SU-DHL-6 (cell line): ENCODE measurements around the gene MTARC1.

Experiments
- H2AFZ ChIP-seq: fragments of 200-600 bp; sonication (generic); 2 replicates; pipeline ENCODE4 v1.6.1; 2014; ENCODE audit warnings: low read depth, mild to moderate bottlenecking, moderate library complexity, mixed read lengths, antibody characterized with exemption, low read length; ENCODE audit not compliant: severe bottlenecking
- H3F3A ChIP-seq: fragments of 200-600 bp; shearing (Covaris generic); 2 replicates; pipeline ENCODE4 v1.6.0; 2016; ENCODE audit warnings: antibody characterized with exemption, mild to moderate bottlenecking; ENCODE audit not compliant: insufficient read depth
- H3K27ac ChIP-seq: fragments of 200-600 bp; sonication (generic); 2 replicates; pipeline ENCODE4 v1.5.1; 2016; ENCODE audit warnings: low read depth, mild to moderate bottlenecking, low read length, moderate library complexity, mixed read lengths
- H3K27me3 ChIP-seq: fragments of 200-600 bp; sonication (generic), shearing (Covaris generic); 2 replicates; pipeline ENCODE4 v1.6.0; 2014; ENCODE audit warnings: mild to moderate bottlenecking, low read length
- H3K36me3 ChIP-seq: fragments of 200-600 bp; sonication (generic); 2 replicates; pipeline ENCODE4 v1.6.1; 2014; ENCODE audit warnings: mild to moderate bottlenecking, low read length, mixed read lengths
- H3K4me2 ChIP-seq: fragments of 300-600, 200-600 bp; shearing (Covaris generic), sonication (generic); 2 replicates; pipeline ENCODE4 v1.6.0; 2014; ENCODE audit warnings: low read length, low read depth, mild to moderate bottlenecking; ENCODE audit not compliant: poor library complexity, severe bottlenecking
- H3K4me3 ChIP-seq: fragments of 200-600 bp; sonication (generic); 2 replicates; pipeline ENCODE4 v1.5.1; 2014; ENCODE audit warnings: antibody characterized with exemption, low read length, mild to moderate bottlenecking, mixed read lengths; ENCODE audit not compliant: insufficient read depth, poor library complexity, severe bottlenecking
- H3K79me2 ChIP-seq: fragments of 200-600 bp; sonication (generic); 2 replicates; pipeline ENCODE4 v1.6.1; 2014; ENCODE audit warnings: mild to moderate bottlenecking, low read length, moderate library complexity; ENCODE audit not compliant: insufficient read depth
- H3K9ac ChIP-seq: fragments of 200-600 bp; sonication (generic); 2 replicates; pipeline ENCODE4 v1.7.0; 2014; ENCODE audit warnings: mild to moderate bottlenecking, low read length
- H3K9me2 ChIP-seq: fragments of 200-600 bp; sonication (generic); replicated peaks from 2 replicates; pipeline ENCODE4 v1.6.1; 2014; ENCODE audit warnings: low read length; ENCODE audit not compliant: insufficient read depth
- H3K9me3 ChIP-seq: fragments of 200-600 bp; sonication (generic); 2 replicates; pipeline ENCODE4 v1.6.1; 2014; ENCODE audit warnings: low read length, mixed read lengths; ENCODE audit not compliant: insufficient read depth
- H4K20me1 ChIP-seq: fragments of 200-600 bp; sonication (generic); 2 replicates; pipeline ENCODE4 v1.6.1; 2014; ENCODE audit warnings: low read depth, mild to moderate bottlenecking, antibody characterized with exemption, low read length, moderate library complexity, mixed read lengths
- EZH2phosphoT487 ChIP-seq: fragments of 200-600 bp; sonication (generic), shearing (Covaris generic); conservative IDR thresholded peaks from 2 replicates; pipeline ENCODE4 v1.6.1; 2018; ENCODE audit warnings: mild to moderate bottlenecking, antibody characterized with exemption, low read length, moderate library complexity, mixed read lengths
- TF ChIP-seq, protein P1 (sequence below): fragments of 200-600 bp; sonication (generic); IDR thresholded peaks from one replicate; pipeline ENCODE4 v1.5.1; 2017; ENCODE audit warnings: antibody characterized with exemption, mild to moderate bottlenecking, low read length, moderate library complexity; ENCODE audit not compliant: insufficient read depth, poor library complexity, severe bottlenecking

MTARC1 gene

GRCh38 chr1:220806408-220806807 lies 19.7 kb downstream of the MTARC1 start:
- Histone ChIP-seq H3K36me3 (no peaks in the 10 kb centered on the region), H3F3A (no peaks in the 10 kb centered on the region), H3K27me3 (no peaks in the 10 kb centered on the region), H2AFZ (no peak overlapping the region), H4K20me1 (no peaks in the 10 kb centered on the region), H3K4me2 (no peak overlapping the region), H3K9me2 (no peaks in the 10 kb centered on the region), H3K27ac (no peak overlapping the region), H3K9me3 (no peaks in the 10 kb centered on the region), H3K9ac (no peak overlapping the region), H3K79me2 (no peaks in the 10 kb centered on the region), H3K4me3 (no peak overlapping the region)
- TF ChIP-seq, protein P1, sequence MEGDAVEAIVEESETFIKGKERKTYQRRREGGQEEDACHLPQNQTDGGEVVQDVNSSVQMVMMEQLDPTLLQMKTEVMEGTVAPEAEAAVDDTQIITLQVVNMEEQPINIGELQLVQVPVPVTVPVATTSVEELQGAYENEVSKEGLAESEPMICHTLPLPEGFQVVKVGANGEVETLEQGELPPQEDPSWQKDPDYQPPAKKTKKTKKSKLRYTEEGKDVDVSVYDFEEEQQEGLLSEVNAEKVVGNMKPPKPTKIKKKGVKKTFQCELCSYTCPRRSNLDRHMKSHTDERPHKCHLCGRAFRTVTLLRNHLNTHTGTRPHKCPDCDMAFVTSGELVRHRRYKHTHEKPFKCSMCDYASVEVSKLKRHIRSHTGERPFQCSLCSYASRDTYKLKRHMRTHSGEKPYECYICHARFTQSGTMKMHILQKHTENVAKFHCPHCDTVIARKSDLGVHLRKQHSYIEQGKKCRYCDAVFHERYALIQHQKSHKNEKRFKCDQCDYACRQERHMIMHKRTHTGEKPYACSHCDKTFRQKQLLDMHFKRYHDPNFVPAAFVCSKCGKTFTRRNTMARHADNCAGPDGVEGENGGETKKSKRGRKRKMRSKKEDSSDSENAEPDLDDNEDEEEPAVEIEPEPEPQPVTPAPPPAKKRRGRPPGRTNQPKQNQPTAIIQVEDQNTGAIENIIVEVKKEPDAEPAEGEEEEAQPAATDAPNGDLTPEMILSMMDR = no peak
- no peak for TF ChIP-seq EZH2phosphoT487

DNA sequence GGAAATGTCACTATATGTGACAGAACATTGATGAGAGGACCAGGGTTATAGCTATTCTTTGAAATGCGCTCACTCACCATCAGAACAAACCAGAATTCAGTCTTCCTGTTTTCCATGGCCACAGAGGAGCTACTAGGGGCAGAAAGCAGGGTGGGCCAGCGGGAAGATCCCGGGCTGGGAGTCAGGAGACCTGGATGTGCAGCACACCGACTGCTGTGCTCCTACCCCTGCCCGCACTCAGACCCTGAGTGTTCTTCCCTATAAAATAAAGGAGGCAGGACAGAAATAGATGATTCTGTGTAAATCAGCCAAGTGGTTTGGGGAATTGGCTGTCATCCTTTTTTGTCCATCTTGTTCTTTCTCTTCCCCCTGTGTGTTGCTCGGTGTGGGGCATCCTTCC lies 21.0 kb downstream of the MTARC1 start:
- H3K9ac ChIP-seq = no peak overlapping the region
- no peak overlapping the region for H3K4me2 ChIP-seq
- H3K27ac ChIP-seq = no peak overlapping the region
- no peaks in the 10 kb centered on the region for H3K79me2 ChIP-seq
- no peaks in the 10 kb centered on the region for H3F3A ChIP-seq
- H3K36me3 ChIP-seq = no peaks in the 10 kb centered on the region
- H3K9me2 ChIP-seq = no peaks in the 10 kb centered on the region
- H2AFZ ChIP-seq = no peak overlapping the region
- no peaks in the 10 kb centered on the region for H3K27me3 ChIP-seq
- no peaks in the 10 kb centered on the region for H3K9me3 ChIP-seq
- no peaks in the 10 kb centered on the region for H4K20me1 ChIP-seq
- TF ChIP-seq, protein P1 = no peak
- no peak for TF ChIP-seq EZH2phosphoT487
- H3K4me3 ChIP-seq = no peak overlapping the region

DNA sequence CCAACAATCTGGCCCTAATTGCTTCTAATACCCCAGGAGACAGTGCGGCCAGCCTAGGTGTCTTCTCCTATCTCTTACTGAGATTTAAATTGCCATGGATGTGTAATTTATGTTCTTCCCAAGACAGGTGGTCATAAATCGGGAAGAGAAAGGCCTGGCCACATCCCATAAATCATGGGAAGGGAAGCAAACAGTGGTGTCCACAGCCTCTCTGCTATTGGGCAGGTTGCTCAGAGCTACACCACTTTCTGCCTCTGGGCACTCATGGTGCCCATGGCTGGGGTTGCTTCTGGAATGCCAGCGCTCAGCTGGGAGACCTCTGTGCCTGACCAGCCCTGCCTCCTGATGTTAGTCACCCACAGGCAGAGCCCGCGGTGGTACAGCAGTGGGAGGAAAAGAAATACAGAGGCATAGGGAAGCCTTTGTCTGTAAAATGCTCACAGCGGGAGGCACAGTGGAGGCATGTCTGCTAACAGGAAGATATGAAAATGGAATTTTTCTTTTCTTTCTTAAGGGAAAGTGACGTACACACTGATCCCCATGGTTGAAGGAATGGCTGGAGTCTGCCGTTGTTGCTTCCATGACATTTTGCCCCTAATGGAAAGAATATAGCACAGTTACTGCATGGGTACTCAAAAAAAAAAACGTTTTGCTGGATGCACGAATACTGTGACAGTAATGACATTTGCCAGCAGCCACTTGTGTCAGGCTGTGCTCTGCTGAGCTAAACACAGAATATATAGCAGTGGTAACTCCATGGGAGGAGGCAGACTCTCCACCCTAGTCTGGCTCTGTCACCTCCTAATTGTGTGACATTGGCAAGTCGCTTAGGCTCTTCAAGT lies 21.9 kb downstream of the MTARC1 start:
- H3K4me2 ChIP-seq = no peak overlapping the region
- H2AFZ ChIP-seq = no peak overlapping the region
- H3K36me3 ChIP-seq = no peaks in the 10 kb centered on the region
- H3K9me3 ChIP-seq = no peaks in the 10 kb centered on the region
- no peak overlapping the region for H3K4me3 ChIP-seq
- no peaks in the 10 kb centered on the region for H3K27me3 ChIP-seq
- no peaks in the 10 kb centered on the region for H3K79me2 ChIP-seq
- no peaks in the 10 kb centered on the region for H4K20me1 ChIP-seq
- no peak overlapping the region for H3K27ac ChIP-seq
- no peak overlapping the region for H3K9ac ChIP-seq
- H3F3A ChIP-seq = no peaks in the 10 kb centered on the region
- TF ChIP-seq, protein P1 = no peak
- TF ChIP-seq EZH2phosphoT487 = no peak
- no peaks in the 10 kb centered on the region for H3K9me2 ChIP-seq
